ENCODE results near the gene BCL2L2.

BCL2L2 gene

DNA sequence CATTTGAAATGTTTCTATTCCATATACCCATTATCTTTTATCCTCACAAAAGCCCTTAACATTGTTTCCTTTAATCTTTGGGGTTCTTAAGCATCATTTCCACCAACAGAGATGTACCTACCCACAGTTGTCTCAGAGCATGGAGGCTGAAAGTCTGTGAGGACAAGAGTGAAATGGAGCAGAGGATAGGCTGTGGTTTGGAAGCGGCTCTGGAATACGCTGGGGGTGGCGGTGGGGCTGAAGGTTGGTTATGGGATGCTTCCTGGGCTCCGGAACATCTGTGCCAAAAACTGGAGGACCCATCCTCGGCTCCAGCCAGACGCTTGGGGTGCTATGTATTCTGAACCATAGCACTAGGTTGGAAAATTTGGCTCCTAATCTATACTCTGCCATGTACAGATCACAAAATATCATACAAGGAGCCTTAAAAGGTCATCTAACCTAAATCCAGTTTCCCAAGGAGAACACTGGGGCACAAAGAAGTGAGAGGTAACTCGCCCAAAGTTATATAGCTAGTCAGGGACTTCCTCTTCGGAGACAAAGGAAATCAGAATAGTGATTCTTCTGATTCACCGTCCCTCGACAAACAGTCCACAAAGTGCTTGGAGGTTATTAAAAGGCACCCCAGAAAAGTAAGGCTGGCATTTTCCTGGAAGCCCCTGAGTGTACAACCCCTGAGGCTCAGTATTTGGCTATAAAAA is 6.5 kb upstream of the BCL2L2 start:
- DNase-seq (ENCODE audit: low spot score): no peak

DNA sequence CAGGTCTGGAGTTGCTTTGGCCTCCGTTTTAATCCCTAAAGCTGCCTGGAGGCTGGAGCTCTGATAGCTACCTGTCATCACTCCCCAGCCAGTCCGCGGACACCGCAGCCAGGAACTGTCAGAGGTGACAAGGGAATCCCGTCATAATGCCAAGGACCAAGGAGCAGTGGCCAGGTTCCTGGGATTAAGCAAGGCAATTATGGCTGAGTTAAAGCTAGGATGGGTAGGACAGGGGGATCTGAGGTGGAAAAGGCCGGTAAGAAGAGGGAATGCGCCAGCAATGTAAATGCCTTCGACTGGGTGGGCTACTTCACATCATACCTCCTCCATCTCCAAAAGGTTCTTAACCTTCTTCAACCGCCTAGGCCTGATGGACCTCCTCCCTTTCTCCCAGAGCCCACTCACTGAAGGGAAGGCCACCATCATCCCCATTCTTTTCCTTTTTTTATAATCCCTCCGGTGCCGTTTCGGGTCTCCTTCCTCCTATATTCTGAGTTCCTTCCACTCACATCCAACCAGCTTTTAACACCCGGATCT is 5.9 kb upstream of the BCL2L2 start:
- no peak for DNase-seq (ENCODE audit: low spot score)

DNA sequence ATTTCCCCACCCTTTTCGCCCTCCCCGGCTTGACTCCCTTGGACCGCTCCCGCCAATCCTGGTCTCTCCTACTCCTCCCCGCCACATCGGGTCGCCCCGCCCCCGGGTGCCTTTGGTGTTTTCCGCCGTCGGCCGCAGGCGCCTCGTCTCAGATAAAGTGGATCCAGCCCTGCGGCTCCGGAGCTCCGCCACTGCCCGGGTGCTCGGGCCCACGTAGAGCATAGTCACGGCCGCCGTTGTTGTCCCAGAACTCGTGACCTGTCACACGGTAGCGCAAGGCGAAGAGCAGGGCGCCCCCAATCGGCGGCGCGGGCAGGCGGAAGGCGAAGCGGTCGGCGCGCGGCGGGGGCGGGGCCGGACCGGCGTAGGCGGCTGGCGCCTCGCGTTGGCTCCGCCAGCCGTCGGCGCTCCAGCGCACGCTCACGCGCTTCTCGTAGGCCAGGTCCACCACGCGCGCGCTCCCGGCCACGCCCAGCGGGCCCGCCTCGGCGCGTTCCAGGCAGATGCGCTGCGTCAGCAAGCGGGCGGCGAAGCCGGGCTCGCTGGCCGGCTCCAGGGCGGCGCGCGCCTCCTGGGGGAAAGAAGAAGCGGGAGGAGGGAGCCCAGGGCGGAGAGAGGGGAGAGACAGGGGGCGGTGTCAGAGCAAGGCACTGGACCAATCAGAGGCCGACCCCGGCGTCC is 5.2 kb upstream of the BCL2L2 start:
- peak; percentile 98 for DNase-seq (ENCODE audit: low spot score)

DNA sequence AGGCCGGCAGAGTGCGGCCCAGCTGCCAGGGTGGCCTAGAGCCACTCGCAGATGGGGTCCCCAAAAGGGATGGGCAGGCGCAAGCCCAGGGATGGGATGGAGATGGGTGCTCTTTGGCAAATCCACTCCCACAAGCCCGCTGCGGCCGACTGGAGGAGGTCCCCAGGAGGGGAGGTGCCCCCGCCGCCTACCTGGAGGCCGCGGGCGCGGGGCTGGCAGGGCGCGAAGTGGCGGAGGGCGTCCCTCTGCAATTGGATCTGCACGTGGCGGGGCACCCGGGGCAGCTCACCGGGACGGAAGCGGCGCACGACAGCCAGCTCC is 4.7 kb upstream of the BCL2L2 start:
- DNase-seq (ENCODE audit: low spot score): no peak

DNA sequence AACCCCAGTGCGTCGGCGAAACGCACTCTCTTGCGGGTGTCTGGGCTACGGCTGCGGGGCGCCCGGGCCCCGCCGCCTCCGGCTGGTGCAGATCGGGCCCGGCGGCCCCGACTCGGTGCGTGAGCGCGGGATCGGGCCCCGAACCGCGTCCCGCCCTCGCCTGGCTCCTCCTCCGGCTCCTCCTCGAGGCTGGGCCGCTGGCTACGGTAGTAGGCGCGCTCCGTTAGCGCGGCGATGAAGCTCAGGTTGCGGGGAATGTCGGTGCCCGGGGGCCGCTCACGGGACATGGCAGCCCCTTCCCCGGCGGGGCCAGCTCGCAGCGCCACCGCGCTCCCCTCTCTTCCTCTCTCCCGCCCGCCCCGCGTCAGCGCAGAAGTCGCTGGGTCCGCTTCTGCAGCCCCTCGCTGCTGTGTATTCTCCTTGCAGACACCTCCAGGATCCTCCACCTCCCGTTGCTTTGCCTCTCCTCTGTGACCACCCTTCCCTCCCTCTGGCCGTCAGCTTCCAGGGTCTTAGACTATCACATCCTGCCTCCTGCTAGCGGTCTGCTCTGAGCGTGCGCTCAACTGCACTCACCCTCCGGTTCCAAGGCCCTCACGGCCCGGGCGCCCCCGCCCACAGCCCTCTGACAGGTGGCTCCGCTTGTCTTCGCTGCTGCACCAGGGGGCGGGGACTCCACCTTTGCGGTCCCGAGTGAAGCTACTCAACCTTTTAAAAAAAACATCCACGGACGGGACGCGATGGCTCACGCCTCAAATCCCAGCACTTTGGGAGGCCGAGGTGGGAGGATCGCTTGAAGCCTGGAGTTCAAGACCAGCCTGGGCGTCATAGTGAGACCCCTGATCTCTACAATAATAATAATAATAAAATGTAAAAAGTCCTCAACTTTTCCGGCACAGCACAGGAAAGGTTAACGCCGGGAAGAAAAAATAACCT is 4.1 kb upstream of the BCL2L2 start, which contains the start of gene PPP1R3E:
Gene PPP1R3E (minus strand): TSS at position 570 of the 936 bp plus-strand sequence. CDS start 283 bp downstream, at position 287.
- DNase-seq (ENCODE audit: low spot score): peak; percentile 85

DNA sequence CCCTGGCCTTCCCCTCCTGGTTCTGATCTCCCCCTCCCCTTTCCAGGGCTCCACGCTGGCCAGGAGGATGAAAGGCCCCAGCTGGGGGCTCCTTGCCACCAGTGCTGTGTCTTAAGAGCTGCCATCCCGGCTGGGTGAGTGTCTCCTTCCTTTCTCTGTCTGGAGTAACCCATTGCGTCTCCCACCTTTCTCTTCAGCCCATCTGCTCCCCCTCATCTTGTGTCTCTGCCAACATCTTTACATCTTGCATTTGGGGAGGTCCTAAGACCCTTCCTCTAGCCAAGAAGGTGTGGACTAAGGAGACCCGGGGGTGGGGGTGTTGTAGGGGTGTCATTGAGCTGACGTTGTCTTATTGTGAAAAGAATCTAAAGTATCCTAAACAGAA is 505 bp downstream of the BCL2L2 start:
- DNase-seq (ENCODE audit: low spot score): no peak

DNA sequence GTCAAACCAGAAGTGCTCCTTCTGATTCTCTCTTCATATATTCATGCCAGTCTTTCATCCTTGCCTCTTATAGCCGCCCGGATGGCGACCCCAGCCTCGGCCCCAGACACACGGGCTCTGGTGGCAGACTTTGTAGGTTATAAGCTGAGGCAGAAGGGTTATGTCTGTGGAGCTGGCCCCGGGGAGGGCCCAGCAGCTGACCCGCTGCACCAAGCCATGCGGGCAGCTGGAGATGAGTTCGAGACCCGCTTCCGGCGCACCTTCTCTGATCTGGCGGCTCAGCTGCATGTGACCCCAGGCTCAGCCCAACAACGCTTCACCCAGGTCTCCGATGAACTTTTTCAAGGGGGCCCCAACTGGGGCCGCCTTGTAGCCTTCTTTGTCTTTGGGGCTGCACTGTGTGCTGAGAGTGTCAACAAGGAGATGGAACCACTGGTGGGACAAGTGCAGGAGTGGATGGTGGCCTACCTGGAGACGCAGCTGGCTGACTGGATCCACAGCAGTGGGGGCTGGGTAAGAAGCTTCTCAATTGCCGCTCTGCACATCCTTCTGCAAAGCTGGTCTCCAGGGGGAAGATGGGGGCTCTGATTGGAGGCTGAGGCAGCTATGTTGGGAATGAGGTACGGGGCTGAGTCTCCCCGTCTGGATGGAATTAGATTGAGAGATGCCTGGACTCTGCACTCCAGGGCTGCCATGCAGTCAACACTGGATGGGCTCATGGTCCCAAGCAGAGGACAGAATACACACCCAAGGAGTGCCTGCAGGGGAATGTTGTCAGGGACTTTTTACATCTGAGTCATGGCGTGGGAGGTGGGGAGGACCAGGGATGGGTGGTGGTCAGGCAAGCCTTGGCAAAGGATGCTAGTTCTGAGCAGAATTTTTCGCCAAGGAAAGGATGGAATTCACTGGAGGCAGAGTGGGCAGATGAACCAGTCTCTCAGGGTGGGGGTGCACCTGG is 1.3 kb downstream of the BCL2L2 start:
- DNase-seq (ENCODE audit: low spot score): no peak

DNA sequence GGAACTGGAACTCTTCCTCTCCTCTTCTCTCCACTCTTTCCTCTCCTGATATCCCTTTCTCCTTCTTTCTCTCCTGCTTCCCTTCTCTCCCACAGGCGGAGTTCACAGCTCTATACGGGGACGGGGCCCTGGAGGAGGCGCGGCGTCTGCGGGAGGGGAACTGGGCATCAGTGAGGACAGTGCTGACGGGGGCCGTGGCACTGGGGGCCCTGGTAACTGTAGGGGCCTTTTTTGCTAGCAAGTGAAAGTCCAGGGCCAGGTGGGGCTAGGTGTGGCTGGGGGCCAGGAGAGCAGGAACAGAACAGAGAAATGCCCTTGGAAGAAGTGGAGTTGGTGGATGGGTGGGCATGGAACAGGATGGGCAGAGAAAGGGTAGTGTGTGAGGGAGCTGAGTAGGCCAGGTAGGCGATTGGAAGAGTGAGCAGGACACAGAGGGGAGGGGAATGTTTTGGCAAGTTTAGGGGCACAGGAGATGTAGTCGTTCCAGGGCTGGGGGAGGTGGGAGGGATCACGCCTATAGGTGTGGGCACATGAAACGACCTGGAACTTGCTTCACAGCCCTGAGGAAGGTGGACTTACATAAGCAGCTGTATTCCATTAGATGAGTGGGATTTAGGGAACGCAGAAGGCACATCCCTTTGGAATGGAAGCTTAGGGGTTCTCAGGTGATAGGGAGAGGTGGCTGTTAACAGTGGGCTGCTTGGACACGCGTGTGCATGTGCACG is 2.2 kb downstream of the BCL2L2 start:
- no peak for DNase-seq (ENCODE audit: low spot score)

DNA sequence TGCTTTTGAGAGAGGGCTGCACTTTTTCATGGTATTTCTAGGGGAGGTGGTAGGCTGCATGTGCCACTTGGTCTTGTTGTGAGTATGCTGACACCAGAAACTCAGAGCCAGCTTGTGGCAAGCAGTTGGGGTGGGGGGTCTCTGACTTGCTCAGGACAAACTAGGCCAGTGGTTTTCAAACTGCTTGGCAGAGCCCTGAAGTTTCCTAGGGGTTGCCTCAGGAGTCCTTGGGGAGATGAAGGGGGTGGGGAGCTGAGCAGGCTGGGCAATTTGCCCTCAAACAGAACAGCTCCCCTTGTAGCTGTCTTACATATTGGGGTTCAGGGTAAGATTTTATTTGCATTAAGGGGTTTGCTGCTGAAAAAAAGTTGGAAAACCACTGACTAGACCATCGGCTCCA is 3.9 kb downstream of the BCL2L2 start:
- no peak for DNase-seq (ENCODE audit: low spot score)

DNA sequence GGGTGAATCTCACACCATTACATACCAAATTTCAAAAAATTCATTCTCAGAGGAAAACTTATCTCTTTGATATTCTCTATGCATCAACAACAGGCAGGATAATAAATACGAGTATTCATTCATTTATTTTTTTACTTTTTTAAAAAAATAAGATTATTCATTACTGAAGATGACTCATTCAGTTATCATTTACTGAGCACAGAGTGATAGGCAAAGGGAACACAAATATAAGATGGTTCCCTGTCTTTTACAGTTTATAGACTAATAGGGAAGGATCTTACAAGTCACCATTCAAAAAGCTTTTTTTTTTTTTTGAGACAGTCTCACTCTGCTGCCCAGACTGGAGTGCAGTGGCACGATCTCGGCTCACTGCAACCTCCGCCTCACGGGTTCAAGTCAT is 9.7 kb downstream of the BCL2L2 start:
- DNase-seq (ENCODE audit: low spot score): no peak

DNA sequence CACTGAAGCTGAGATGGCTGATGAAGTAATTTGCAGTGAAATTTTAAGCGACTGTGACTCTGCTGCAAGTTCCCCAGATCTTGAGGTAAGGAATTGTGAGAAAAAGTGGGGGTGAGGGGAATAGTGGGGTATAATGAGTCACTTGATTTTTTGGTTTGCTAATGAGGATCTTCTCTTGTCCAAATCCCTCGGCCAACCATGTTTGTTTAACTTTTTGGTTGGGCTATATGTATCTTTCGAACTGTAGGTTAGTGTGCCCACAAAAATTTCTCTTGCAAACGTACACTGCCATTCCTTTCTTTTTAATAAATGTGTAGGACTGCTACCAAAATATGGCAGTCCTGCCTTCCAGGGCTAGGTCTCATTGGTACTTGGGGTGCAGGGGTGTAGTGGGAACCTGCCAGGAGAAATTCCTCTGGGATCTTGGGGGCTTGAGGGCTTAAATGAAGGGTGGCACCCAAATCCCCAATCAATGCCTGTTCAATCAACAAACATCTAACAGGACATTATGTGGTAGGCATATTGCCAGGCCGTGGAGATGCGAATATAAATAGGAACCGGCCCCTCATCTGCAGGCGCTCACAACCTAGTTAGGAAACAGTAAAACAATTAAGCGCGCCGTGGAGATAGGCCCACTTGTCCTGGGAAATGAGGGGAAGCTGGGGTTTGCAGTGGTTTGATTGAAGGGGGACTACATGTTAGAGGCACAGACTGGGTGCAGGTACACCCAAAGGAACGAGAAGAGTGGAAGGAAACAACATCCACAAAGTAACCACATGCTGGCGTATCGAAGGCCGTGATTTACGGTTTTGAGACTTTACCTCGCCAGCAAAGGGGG is 13.3 kb downstream of the BCL2L2 start:
- no peak for DNase-seq (ENCODE audit: low spot score)

DNA sequence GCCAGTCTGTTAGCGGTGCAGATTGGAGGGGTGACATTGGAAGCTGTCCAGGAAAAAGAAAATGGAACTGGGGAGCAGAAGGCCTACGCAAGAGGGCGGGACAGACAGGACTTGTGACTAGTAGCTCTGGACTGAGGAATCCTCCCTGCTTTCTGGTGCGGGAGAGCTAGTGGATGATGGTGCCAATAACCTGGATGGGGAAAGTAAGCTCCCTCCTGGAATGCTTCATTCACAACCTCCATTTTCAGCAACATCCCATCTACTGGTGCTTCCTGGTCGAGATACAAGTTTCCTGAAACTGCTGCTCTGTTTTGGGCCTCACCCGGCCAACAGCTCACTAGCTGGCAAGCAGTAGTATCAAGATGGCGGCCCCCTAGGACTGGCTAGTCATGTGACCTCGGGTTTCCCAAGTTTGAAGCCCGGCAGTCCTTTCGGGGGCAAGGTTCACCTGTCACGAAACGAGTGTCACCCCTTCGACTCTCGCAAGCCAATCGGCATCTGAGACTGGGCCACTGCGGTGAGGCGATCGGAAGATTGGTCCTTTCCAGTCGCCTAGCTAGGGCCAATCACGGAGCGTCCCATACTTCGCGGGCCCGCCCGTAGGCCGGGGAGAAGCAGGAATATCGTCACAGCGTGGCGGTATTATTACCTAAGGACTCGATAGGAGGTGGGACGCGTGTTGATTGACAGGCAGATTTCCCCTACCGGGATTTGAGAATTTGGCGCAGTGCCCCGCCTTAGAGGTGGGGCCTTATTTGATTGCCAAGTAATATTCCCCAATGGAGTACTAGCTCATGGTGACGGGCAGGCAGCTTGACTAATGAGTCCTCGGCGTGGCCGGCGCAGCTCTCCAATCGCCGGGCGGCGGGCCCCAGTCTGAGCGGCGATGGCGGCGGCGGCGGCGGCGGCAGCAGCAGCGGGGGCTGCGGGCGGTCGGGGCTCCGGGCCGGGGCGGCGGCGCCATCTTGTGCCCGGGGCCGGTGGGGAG is 14.2 kb downstream of the BCL2L2 start, which contains the start of gene PABPN1:
Gene PABPN1 (plus strand): TSS at position 874 of the 988 bp plus-strand sequence. CDS start 13 bp downstream, at position 887.
- peak; percentile 100 for DNase-seq (ENCODE audit: low spot score)

DNA sequence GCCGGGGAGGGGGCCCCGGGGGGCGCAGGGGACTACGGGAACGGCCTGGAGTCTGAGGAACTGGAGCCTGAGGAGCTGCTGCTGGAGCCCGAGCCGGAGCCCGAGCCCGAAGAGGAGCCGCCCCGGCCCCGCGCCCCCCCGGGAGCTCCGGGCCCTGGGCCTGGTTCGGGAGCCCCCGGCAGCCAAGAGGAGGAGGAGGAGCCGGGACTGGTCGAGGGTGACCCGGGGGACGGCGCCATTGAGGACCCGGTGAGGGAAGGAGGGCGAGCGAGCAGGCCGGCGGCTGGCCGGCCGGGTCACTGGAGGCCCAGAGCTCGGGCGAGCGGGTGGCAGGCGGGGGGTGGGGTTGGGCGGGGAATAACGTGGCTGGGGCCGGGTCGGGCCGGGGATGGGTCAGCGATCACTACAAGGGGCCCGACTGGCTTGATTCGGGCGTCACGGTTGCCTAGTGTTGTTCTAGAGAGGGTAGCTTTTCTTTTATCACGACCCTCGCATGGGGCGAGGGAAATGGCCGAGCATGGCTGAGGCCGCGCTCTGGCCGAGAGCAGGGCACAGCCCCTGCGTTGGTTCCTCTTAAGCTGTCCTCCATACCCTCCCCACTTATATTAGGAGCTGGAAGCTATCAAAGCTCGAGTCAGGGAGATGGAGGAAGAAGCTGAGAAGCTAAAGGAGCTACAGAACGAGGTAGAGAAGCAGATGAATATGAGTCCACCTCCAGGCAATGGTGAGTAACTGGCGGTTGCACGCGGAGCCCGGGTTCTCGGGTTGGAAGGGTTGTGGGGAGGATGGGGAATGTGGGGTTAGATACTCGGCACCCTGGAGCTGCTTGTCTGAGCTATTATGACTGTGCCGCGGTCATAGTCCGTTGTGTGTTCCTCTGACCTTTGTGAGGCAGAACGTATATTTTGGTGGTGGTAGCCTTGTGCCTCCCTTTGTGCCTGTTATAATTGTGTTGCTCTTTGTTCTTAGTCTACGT is 15.2 kb downstream of the BCL2L2 start:
- peak; percentile 29 for DNase-seq (ENCODE audit: low spot score)

DNA sequence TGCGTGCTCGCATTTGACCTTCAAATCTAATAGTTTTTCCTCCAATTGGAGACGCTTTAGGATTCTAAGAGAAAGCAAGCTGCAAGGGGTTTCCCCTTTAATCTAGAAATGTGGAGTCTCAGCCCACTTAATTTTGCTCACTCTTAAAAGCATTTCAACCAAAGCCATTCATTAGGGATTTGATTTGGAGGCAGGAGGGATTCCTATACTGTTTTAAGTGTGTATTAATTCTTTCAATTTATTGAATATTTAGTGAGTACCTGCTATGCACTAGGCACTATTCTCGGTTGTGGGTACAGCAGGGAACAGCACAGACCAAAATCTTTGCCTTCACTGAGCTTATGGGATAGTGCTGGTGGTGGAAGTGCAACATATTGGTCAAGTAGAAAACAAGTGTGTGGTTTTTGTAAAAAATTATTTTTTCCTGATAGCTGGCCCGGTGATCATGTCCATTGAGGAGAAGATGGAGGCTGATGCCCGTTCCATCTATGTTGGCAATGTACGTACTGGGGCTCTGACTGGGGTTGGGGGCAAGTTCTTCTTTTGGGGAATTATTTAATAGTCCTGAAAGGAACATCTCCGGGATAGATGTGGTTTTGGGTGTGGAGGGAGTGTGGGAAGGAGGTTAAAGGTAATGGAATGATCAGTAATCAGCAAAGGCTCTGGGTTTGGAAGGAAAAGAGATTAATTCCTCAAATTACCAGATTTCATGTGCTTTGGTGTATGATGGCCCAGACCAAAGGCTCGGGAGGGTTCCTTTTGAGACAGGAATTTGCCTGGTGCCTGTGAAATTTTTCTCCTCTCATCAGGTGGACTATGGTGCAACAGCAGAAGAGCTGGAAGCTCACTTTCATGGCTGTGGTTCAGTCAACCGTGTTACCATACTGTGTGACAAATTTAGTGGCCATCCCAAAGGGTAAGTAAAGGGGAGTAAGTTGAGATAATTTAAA is 16.2 kb downstream of the BCL2L2 start:
- no peak for DNase-seq (ENCODE audit: low spot score)

DNA sequence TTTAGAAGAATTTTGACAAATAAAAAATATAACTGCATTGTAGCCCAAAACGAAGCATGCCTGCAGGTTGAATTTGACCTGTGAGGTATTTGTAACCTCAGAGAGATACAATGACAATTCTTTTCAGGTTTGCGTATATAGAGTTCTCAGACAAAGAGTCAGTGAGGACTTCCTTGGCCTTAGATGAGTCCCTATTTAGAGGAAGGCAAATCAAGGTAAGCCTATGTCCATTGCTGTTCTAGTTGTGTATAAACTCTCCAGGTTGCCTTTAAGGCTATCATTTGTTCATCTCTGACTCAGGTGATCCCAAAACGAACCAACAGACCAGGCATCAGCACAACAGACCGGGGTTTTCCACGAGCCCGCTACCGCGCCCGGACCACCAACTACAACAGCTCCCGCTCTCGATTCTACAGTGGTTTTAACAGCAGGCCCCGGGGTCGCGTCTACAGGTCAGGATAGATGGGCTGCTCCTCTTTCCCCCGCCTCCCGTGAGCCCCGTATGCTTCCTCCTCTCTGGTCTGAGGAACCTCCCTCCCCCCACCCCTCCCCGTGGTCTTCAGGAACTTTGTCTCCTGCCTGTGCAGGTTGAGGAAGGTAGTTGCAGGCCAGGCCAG is 17.3 kb downstream of the BCL2L2 start:
- DNase-seq (ENCODE audit: low spot score): no peak

Measured in SK-N-DZ (cell line).